Small intestine (tissue), 7 donors: Measurements from ENCODE around the gene PPP1R7. TPM values are rescaled to one million over a fixed set of nuclear protein-coding genes. Genes with fewer than 3 reads are reported as not detected.

ENCODE experiments used
- DNase-seq, 2 donors: peaks; one replicate each; pipeline versions ENCODE4 v3.0.0 to v3.0.0-alpha.2; 2013
- FAIRE-seq: peaks from 2 replicates; lab custom pipeline; 2012; peaks lifted over from hg19 to GRCh38; lab: Jason Lieb, UNC
- H3K27ac ChIP-seq, 3 donors: one replicate each; pipeline ENCODE4 v1.5.1; 2013; ENCODE audit warnings: low read length in 2 of 3, mild to moderate bottlenecking in 2 of 3, control low read depth in 1 of 3, inconsistent platforms in 1 of 3, low read depth in 1 of 3, moderate library complexity in 1 of 3
- H3K27me3 ChIP-seq, 3 donors: one replicate each; pipeline ENCODE4 v1.6.1; 2013; ENCODE audit warnings: low read length in 3 of 3, inconsistent platforms in 1 of 3; ENCODE audit not compliant: control insufficient read depth in 3 of 3, insufficient read depth in 3 of 3
- H3K36me3 ChIP-seq, 3 donors: one replicate each; pipeline ENCODE4 v1.6.1; 2013; ENCODE audit warnings: low read length in 3 of 3, inconsistent platforms in 1 of 3, low read depth in 1 of 3, mild to moderate bottlenecking in 1 of 3, moderate library complexity in 1 of 3; ENCODE audit not compliant: control insufficient read depth in 3 of 3, insufficient read depth in 2 of 3
- H3K4me1 ChIP-seq, 3 donors: one replicate each; pipeline ENCODE4 v1.6.1; 2013; ENCODE audit warnings: low read length in 2 of 3, inconsistent platforms in 1 of 3, low read depth in 1 of 3, mild to moderate bottlenecking in 1 of 3, moderate library complexity in 1 of 3; ENCODE audit not compliant: control insufficient read depth in 3 of 3, insufficient read depth in 2 of 3
- H3K4me3 ChIP-seq, 3 donors: one replicate each; pipeline ENCODE4 v1.5.1; 2013; ENCODE audit warnings: low read length in 3 of 3, control low read depth in 1 of 3, inconsistent platforms in 1 of 3, low read depth in 1 of 3, mild to moderate bottlenecking in 1 of 3, moderate library complexity in 1 of 3
- H3K9me3 ChIP-seq, 2 donors: one replicate each; pipeline ENCODE4 v1.6.1; 2013; ENCODE audit warnings: low read depth in 1 of 2, low read length in 1 of 2; ENCODE audit not compliant: control insufficient read depth in 2 of 2, insufficient read depth in 1 of 2
- WGBS, 3 donors: extraction: QIAGEN DNeasy Blood & Tissue Kit; methylation state at CpG; one replicate each; pipeline ENCODE4 v1.1.7; 2013; 5-methylcytosine and 5-hydroxymethylcytosine counted together
- polyA plus RNA-seq, 4 donors: library from polyadenylated mRNA; stranded (reverse) in 3 of 4; unstranded in 1 of 4; fragments of 200-250 nt in 3 of 4; fragments of 120-200 nt in 1 of 4; gene quantifications; one replicate each; pipeline versions ENCODE4 v1.2.1 to v1.2.3, GENCODE V29; 2013
- donor health status: healthy with polysubstance abuse.
- donor health status: control.
- donor health status: control.
- donor health status: Bipolar disorder and iron deficiency.
- donor health status: healthy.

PPP1R7 gene
- polyA plus RNA-seq, 4 donors = 57.3 to 74.7 (median 63.5) TPM

DNA sequence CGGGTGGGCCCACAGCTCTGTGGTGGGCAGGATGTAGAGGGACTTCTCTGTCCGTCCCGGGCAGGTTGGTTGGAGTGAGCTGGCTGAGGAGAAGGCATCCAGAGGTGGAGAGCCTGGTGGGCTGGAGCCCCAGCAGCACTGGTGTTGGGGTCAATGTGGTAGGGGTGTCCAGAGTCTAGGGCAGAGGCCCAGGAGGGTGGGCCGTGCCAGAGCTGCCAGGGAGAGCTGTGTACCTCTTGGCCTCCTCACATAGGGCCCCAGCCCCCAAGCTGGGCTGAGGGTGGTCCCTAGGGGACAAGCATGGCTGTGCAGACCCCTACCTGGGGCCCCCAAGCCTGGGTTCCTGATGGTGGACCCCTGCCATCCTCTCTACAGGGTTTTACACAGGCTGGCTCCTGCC lies 54.2 kb downstream of the PPP1R7 start:
- DNase-seq (no peak), FAIRE-seq (no peak)
- Histone ChIP-seq H3K9me3 (no peaks in the 10 kb centered on the region), H3K4me3 (no peak overlapping the region), H3K27me3 (no peaks in the 10 kb centered on the region), H3K27ac (no peak overlapping the region), H3K36me3 (no peaks in the 10 kb centered on the region), H3K4me1 (no peaks in the 10 kb centered on the region)
- WGBS, 3 donors = 80 to 96% (median 82%) methylated on average over 4 of the region's 4 CpGs

DNA sequence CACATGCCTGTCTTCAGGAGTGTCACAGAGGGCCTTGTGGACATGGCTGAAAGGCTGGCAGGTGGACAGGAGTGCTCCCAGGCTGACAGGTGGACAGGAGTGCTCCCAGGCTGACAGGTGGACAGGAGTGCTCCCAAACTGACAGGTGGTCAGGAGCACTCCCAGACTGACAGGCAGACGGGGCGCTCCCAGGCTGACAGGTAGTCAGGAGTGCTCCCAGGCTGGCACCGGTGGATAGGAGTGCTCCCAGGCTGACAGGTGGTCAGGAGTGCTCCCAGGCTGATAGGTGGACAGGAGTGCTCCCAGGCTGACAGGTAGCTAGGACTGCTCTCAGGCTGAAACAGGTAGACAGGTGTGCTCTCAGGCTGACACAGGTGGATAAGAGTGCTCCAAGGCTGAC lies 54.8 kb downstream of the PPP1R7 start:
- no peaks in the 10 kb centered on the region for H3K9me3 ChIP-seq
- H3K36me3 ChIP-seq = no peaks in the 10 kb centered on the region
- H3K27ac ChIP-seq = no peak overlapping the region
- H3K27me3 ChIP-seq = no peaks in the 10 kb centered on the region
- no peak for FAIRE-seq
- 74 to 90% (median 79%) methylated on average over 3 of the region's 3 CpGs for WGBS, 3 donors
- no peaks in the 10 kb centered on the region for H3K4me1 ChIP-seq
- no peak for DNase-seq
- H3K4me3 ChIP-seq = no peak overlapping the region

DNA sequence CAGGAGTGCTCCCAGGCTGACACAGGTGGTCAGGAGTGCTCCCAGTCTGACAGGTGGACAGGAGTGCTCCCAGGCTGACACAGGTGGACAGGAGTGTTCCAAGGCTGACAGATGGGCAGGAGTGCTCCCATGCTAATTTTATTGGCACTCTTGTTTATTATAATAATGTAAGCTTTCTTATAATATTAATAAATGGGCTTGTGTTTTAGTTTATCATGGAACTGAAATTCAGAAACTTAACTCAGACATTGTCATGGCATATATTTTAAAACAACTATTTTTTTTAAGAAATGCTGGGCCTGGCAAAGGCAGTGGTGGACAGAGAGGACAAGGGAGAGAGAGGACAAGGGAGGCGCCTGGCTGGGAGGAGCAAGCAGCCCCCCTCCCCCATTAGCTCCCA lies 56.9 kb downstream of the PPP1R7 start:
- Histone ChIP-seq H3K36me3 (no peaks in the 10 kb centered on the region), H3K4me3 (no peak overlapping the region), H3K27ac (no peak overlapping the region), H3K4me1 (no peaks in the 10 kb centered on the region), H3K27me3 (no peaks in the 10 kb centered on the region), H3K9me3 (no peaks in the 10 kb centered on the region)
- DNase-seq = no peak
- FAIRE-seq = no peak
- 57 to 64% (median 63%) methylated on average over 1 of the region's 1 CpG for WGBS, 3 donors

DNA sequence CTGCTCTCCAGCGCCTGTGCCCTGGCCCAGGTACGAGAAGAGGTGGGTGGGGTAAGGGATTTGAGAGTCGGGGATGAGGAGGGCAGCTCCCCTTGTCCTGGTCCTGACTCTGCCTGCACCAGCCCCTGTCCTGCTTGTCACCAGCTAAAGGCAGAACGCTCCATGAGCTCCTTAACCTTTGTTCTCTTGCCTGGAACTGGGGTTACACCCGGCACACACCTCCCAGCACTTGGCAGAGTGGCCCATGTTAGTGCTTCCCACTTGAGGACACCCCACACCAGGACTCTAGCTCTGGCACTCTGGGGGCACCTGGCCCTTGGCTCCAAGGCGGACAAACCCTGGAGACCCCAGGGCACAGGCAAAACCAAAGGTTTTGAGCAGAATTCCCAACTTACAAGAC lies 57.4 kb downstream of the PPP1R7 start:
- DNase-seq (peak in 1 of 2 donors; percentile 63), FAIRE-seq (no peak)
- Histone ChIP-seq H3K27me3 (no peaks in the 10 kb centered on the region), H3K27ac (no peak overlapping the region), H3K36me3 (no peaks in the 10 kb centered on the region), H3K4me3 (no peak overlapping the region), H3K9me3 (no peaks in the 10 kb centered on the region), H3K4me1 (no peaks in the 10 kb centered on the region)
- 12 to 63% (median 39%) methylated on average over 6 of the region's 6 CpGs for WGBS, 3 donors

DNA sequence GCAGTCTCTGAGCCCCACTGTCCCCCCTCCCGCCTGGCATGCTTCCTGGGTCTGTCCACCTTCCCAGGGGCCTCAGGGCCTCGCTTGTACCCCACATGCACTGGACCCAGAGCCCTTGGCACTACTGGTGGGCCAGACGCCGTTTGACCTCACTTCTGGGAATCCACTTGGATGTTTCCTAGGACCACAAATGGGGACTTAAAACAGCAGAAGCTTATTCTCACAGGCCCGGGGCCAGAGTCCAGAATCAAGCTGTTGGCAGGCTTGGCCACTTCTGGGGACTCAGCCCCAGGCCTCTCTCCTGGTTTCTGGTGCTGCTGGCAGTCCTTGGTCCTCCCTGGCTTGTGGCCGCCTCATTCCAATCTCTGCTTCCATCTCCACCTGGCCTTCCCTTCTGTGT lies 57.8 kb downstream of the PPP1R7 start:
- DNase-seq (no peak), FAIRE-seq (no peak)
- Histone ChIP-seq H3K9me3 (no peaks in the 10 kb centered on the region), H3K27ac (no peak overlapping the region), H3K4me1 (no peaks in the 10 kb centered on the region), H3K4me3 (no peak overlapping the region), H3K36me3 (no peaks in the 10 kb centered on the region), H3K27me3 (no peaks in the 10 kb centered on the region)
- 35 to 62% (median 43%) methylated on average over 6 of the region's 6 CpGs for WGBS, 3 donors

DNA sequence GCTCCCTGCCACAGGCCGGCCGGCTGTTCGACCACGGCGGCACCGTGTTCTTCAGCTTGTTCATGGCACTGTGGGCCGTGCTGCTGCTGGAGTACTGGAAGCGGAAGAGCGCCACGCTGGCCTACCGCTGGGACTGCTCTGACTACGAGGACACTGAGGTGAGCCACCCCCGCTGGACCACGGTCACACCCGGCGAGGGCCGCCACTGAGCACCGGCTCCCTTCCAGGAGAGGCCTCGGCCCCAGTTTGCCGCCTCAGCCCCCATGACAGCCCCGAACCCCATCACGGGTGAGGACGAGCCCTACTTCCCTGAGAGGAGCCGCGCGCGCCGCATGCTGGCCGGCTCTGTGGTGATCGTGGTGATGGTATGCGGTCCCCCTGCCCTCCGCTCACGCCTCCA lies 59.0 kb downstream of the PPP1R7 start:
- Histone ChIP-seq H3K27ac (no peak overlapping the region), H3K4me3 (no peak overlapping the region), H3K4me1 (no peaks in the 10 kb centered on the region), H3K36me3 (no peaks in the 10 kb centered on the region), H3K9me3 (no peaks in the 10 kb centered on the region), H3K27me3 (no peaks in the 10 kb centered on the region)
- WGBS, 3 donors = 84 to 91% (median 85%) methylated on average over 23 to 33 of the region's 33 CpGs
- FAIRE-seq (no peak), DNase-seq (no peak)

DNA sequence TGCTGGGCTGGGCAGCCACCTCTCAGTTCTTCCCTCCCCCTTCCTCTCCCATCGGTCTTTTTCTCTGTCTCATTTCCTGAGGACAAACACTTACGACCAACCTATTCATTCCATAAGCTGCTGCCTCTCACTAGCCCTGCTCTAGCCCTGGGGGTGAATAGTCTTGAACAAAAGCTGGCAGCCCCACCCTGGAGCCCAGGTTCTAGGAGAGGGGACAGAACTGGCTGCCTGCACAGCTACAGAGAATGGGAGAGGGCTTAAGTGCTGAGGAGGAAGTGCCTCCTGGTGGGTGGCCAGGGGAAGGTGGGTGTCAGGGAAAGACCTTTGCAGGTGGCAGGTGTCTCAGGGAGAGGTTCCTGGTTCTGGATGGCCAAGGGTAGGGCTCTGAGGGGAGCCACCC lies 61.0 kb downstream of the PPP1R7 start:
- H3K27ac ChIP-seq = no peak overlapping the region
- DNase-seq (no peak), FAIRE-seq (no peak)
- no peaks in the 10 kb centered on the region for H3K4me1 ChIP-seq
- no peak overlapping the region for H3K4me3 ChIP-seq
- peaks cover 0 to 2% (median 0%) of the 10 kb centered on the region in 3 donors for H3K27me3 ChIP-seq
- H3K9me3 ChIP-seq = no peaks in the 10 kb centered on the region
- 14 to 59% (median 32%) methylated on average over 2 of the region's 2 CpGs for WGBS, 3 donors
- no peaks in the 10 kb centered on the region for H3K36me3 ChIP-seq

DNA sequence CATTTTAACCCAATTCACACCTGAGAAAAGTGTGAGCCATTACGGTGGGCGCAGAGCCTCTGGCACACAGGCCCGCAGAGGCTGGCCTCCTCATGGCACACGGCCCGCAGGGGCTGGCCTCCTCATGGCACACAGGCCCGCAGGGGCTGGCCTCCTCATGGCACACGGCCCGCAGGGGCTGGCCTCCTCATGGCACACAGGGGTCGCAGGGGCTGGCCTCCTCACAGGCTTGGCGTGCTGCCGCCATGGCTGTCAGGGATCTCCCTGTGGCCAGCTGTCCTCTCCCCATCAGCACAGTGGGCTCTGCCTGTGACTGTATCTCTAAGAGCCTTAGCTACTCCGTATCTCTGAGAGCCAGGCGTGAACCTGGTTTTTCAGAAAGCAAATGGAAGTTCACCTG lies 62.8 kb downstream of the PPP1R7 start:
- Histone ChIP-seq H3K36me3 (no peaks in the 10 kb centered on the region), H3K4me3 (no peak overlapping the region), H3K27ac (no peak overlapping the region), H3K9me3 (no peaks in the 10 kb centered on the region), H3K4me1 (no peaks in the 10 kb centered on the region), H3K27me3 (peaks cover 0 to 2% (median 0%) of the 10 kb centered on the region in 3 donors)
- FAIRE-seq (no peak), DNase-seq (no peak)
- 83 to 89% (median 89%) methylated on average over 11 to 13 of the region's 13 CpGs for WGBS, 3 donors

DNA sequence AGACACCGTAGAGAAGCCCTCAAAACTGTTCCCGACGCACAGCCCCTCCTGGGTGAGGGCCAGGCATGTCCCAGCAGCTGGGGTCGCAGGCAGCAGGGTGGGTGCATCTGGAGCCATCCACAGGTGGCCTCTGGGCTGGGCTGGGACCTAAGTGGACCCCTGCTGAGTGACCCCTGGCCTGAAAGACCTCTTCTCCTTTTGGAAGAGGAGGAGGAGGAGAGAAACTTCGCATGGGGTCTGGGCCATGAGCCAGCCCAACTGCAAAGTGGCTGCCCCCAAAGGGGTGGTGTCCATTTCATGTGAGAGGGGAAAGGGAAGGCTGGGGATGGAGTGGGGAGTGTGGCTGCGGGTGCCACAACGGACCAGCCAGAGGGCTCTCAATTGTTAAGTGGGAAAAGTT lies 63.3 kb downstream of the PPP1R7 start:
- Histone ChIP-seq H3K9me3 (no peaks in the 10 kb centered on the region), H3K27me3 (peaks cover 0 to 2% (median 0%) of the 10 kb centered on the region in 3 donors), H3K27ac (no peak overlapping the region), H3K36me3 (no peaks in the 10 kb centered on the region), H3K4me3 (no peak overlapping the region), H3K4me1 (no peaks in the 10 kb centered on the region)
- 72 to 81% (median 78%) methylated on average over 7 of the region's 7 CpGs for WGBS, 3 donors
- FAIRE-seq = no peak
- DNase-seq = no peak
